ENCODE data around the gene ABCC8. TPM values are rescaled to one million over a fixed set of nuclear protein-coding genes. Genes with fewer than 3 reads are reported as not detected.

ABCC8 gene
- total RNA-seq, 2 donors from 2014 or later: 3.0 to 4.2 TPM

GRCh38 chr11:17393472-17393871 is 83.2 kb downstream of the ABCC8 start:
- Histone ChIP-seq H3K9me3 (no peaks in the 10 kb centered on the region), H3K4me1 (peaks cover 0 to 13% of the 10 kb centered on the region in 2 donors), H3K4me3 (no peak overlapping the region), H3K27me3 (no peaks in the 10 kb centered on the region), H3K27ac (no peak overlapping the region), H3K36me3 (no peaks in the 10 kb centered on the region)
- no peak for DNase-seq (ENCODE audit: low spot score)
- TF ChIP-seq, protein P1, sequence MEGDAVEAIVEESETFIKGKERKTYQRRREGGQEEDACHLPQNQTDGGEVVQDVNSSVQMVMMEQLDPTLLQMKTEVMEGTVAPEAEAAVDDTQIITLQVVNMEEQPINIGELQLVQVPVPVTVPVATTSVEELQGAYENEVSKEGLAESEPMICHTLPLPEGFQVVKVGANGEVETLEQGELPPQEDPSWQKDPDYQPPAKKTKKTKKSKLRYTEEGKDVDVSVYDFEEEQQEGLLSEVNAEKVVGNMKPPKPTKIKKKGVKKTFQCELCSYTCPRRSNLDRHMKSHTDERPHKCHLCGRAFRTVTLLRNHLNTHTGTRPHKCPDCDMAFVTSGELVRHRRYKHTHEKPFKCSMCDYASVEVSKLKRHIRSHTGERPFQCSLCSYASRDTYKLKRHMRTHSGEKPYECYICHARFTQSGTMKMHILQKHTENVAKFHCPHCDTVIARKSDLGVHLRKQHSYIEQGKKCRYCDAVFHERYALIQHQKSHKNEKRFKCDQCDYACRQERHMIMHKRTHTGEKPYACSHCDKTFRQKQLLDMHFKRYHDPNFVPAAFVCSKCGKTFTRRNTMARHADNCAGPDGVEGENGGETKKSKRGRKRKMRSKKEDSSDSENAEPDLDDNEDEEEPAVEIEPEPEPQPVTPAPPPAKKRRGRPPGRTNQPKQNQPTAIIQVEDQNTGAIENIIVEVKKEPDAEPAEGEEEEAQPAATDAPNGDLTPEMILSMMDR (IDR thresholded peaks at IDR 0.05): no peak

DNA sequence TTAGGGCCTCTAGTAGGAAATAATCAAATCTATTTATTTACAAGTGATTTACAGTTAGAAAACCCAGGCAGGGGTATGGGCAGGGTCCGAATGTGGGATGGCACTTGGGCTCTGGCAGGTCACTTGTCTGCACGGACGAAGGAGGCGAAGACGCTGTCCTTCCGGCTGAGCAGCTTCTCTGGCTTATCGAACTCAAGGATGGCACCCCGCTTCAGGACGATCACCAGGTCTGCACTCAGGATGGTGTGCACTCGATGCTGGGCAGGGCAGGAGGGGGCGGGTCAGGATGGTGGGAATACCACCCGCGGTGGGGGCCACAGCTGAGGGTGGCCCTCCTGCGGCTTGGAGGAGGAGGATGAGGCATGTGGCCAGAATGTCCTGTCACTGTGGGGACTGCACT is 83.8 kb downstream of the ABCC8 start:
- Histone ChIP-seq H3K4me3 (no peak overlapping the region), H3K9me3 (no peaks in the 10 kb centered on the region), H3K27ac (no peak overlapping the region), H3K36me3 (no peaks in the 10 kb centered on the region), H3K27me3 (no peaks in the 10 kb centered on the region), H3K4me1 (peaks cover 0 to 16% of the 10 kb centered on the region in 2 donors)
- TF ChIP-seq, protein P1 (IDR thresholded peaks at IDR 0.05): no peak
- no peak for DNase-seq (ENCODE audit: low spot score)

DNA sequence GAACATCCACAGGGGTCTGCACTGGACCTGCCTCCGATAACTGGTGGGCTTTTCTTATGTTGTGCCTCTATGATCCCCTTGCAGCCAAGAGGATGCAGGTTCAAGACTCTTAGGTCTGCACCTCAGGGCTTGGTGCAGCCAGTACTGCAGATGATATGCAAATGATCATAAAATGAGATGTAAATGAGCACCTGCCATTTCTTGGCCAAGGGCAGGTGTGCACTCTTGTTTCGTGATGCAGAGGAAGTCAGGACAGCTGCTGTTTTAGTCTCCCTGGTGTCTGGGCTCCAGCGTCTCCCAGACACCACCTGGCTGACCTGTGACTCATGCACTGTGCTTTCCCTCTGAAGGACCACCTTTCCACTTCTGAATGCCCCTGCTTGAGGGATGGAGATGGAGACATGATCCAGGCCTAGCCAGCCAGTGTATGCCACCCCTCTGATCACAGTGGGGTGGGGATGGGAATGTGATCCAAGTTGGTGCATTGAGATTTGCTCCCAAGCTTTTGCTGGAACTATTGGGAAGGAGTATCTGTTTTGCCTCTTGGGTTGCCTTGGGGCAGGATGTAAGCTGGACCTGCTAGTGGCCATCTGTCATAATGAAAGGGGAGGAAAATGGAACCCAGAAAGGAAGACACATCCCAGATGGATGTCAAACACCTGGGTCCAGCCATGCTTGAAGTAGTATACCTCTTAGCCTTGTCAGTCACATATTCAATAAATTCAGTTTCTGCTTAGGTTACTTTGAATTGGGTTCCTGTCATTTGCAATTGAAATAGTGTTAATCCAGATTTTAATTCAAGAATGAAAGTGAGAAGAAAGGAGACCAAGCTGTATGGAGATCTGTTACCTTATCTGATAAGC is 84.9 kb downstream of the ABCC8 start:
- TF ChIP-seq, protein P1 (IDR thresholded peaks at IDR 0.05): no peak
- Histone ChIP-seq H3K27ac (no peak overlapping the region), H3K4me1 (peaks cover 0 to 19% of the 10 kb centered on the region in 2 donors), H3K4me3 (no peak overlapping the region), H3K27me3 (no peaks in the 10 kb centered on the region), H3K9me3 (no peaks in the 10 kb centered on the region), H3K36me3 (no peaks in the 10 kb centered on the region)
- DNase-seq (ENCODE audit: low spot score): no peak

GRCh38 chr11:17389957-17390649 is 86.5 kb downstream of the ABCC8 start:
- Histone ChIP-seq H3K36me3 (no peaks in the 10 kb centered on the region), H3K27me3 (no peaks in the 10 kb centered on the region), H3K9me3 (no peaks in the 10 kb centered on the region), H3K27ac (peak overlapping the region; percentile 77 to 83), H3K4me1 (peaks cover 0 to 32% of the 10 kb centered on the region in 2 donors), H3K4me3 (no peak overlapping the region)
- TF ChIP-seq, protein P1 (IDR thresholded peaks at IDR 0.05): no peak
- DNase-seq (ENCODE audit: low spot score): no peak

- TF ChIP-seq, protein P1 (IDR thresholded peaks at IDR 0.05): peak; percentile 76 to 89
- no peaks in the 10 kb centered on the region for H3K27me3 ChIP-seq
- H3K4me1 ChIP-seq: peaks cover 0 to 32% of the 10 kb centered on the region in 2 donors
- DNase-seq (ENCODE audit: low spot score): no peak
- H3K4me3 ChIP-seq: peak overlapping the region; percentile 54 to 57
- no peaks in the 10 kb centered on the region for H3K36me3 ChIP-seq
- peak overlapping the region; percentile 77 to 83 for H3K27ac ChIP-seq
- H3K9me3 ChIP-seq: no peaks in the 10 kb centered on the region
These were observed 87.3 kb downstream of the ABCC8 start for GRCh38 chr11:17389211-17389956.

Data from right atrium auricular region (tissue), 2 donors.